ENCODE measurements around the gene SLIT1.

The SLIT1 gene

GRCh38 chr10:97024168-97025073 is 161.3 kb downstream of the SLIT1 start:
- Histone ChIP-seq H3K4me3 (ENCODE audit: severe bottlenecking) (no peak overlapping the region), H3K27ac (ENCODE audit: poor library complexity, severe bottlenecking) (no peak overlapping the region), H3K9me3 (ENCODE audit: severe bottlenecking) (no peaks in the 10 kb centered on the region), H3K4me1 (ENCODE audit: insufficient read depth, poor library complexity, severe bottlenecking) (peaks cover 9% of the 10 kb centered on the region), H3K27me3 (ENCODE audit: insufficient read depth, poor library complexity, severe bottlenecking) (no peaks in the 10 kb centered on the region), H3K36me3 (ENCODE audit: low read depth) (no peaks in the 10 kb centered on the region)
- DNase-seq (ENCODE audit: low spot score) (no peak), ATAC-seq (ENCODE audit: low read depth) (peak; percentile 82)
- TF ChIP-seq CTCF (IDR thresholded peaks at IDR 0.05; ENCODE audit: poor library complexity, severe bottlenecking): no peak

DNA sequence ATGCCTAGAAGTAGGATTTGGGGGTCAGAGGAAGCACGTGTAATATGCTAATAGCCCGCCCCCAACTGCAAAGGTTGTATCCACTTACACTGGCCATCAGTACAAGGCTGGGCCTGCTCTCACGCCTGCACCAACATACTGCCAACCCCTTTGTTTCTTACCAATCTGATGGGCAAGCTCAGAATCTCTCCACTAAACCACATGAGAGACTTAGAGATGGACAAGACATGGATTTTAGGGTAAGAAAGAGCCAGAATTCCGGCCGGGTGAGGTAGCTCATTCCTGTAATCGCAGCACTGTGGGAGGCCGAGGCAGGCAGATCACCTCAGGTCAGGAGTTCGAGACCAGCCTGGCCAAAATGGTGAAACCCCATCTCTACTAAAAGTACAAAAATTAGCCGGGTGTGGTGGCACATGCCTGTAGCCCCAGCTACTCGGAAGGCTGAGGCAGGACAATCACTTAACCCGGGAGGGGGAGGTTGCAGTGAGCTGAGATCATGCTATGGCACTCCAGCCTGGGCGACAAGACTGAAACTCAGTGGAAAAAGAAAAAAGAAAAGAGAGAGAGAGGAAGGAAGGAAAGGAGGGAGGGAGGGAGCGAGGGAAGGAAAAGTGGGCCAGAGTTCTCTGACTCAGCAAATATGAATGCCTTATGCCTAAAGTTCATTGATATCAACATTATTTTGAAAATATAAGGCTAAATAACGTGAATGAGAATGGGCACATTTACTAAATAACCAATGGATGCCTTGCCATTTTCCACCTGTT is 162.2 kb downstream of the SLIT1 start:
- Histone ChIP-seq H3K4me3 (ENCODE audit: severe bottlenecking) (no peak overlapping the region), H3K27me3 (ENCODE audit: insufficient read depth, poor library complexity, severe bottlenecking) (no peaks in the 10 kb centered on the region), H3K27ac (ENCODE audit: poor library complexity, severe bottlenecking) (no peak overlapping the region), H3K9me3 (ENCODE audit: severe bottlenecking) (no peaks in the 10 kb centered on the region), H3K4me1 (ENCODE audit: insufficient read depth, poor library complexity, severe bottlenecking) (peaks cover 9% of the 10 kb centered on the region), H3K36me3 (ENCODE audit: low read depth) (no peaks in the 10 kb centered on the region)
- ATAC-seq (ENCODE audit: low read depth): no peak
- DNase-seq (ENCODE audit: low spot score): no peak
- no peak for TF ChIP-seq CTCF (IDR thresholded peaks at IDR 0.05; ENCODE audit: poor library complexity, severe bottlenecking)

GRCh38 chr10:97022616-97023015 is 163.1 kb downstream of the SLIT1 start:
- TF ChIP-seq CTCF (IDR thresholded peaks at IDR 0.05; ENCODE audit: poor library complexity, severe bottlenecking): no peak
- Histone ChIP-seq H3K27ac (ENCODE audit: poor library complexity, severe bottlenecking) (no peak overlapping the region), H3K4me3 (ENCODE audit: severe bottlenecking) (no peak overlapping the region), H3K9me3 (ENCODE audit: severe bottlenecking) (no peaks in the 10 kb centered on the region), H3K4me1 (ENCODE audit: insufficient read depth, poor library complexity, severe bottlenecking) (peaks cover 9% of the 10 kb centered on the region), H3K27me3 (ENCODE audit: insufficient read depth, poor library complexity, severe bottlenecking) (no peaks in the 10 kb centered on the region), H3K36me3 (ENCODE audit: low read depth) (no peaks in the 10 kb centered on the region)
- DNase-seq (ENCODE audit: low spot score) (no peak), ATAC-seq (ENCODE audit: low read depth) (no peak)

DNA sequence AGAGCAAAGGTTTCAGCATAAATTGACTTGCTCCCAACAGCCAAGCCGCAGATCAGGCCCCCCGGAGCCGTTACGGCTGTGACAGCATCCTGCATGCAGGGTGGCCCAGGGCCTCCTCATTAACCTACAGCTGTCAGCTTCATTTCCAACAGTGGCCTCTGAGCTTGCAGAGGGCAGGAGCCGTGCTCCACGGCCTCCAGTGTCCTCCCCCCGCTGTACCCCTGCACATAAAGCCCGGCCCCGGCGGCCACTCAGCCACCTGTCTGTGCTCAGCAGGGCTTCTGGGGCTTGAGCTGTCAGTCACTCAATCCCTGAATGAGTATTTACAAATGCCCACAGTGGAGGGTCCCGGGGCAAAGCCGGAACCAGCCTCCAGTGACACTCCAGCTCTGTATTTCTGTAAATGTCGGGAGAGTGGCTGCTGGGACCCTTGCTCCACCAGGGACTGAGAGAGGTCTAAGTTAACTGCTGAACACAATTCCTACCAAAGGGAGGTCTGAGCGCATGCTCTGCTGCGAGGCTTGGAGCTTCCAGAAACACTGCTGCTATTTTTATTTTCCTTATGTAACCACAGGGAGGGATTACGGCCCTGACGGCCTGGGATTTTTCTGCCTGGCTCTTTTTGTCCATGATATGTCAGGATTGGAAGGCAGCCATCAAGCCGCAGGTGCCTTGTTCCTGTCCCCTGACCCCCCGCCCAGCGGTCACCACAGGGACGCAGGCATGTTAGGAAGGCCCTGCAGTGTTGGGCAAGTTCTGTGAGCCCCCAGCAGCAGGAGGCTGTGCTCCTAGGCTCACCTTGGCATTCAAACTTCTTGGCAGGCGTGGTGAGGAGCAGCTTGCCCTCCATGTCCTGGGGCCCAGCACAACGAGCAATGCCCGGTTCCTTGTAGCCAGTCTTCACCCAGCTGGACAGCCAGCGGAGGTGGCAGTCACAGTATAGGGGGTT is 165.0 kb downstream of the SLIT1 start:
- peaks cover 9% of the 10 kb centered on the region for H3K4me1 ChIP-seq (ENCODE audit: insufficient read depth, poor library complexity, severe bottlenecking)
- ATAC-seq (ENCODE audit: low read depth) (no peak), DNase-seq (ENCODE audit: low spot score) (no peak)
- H3K27me3 ChIP-seq (ENCODE audit: insufficient read depth, poor library complexity, severe bottlenecking): no peaks in the 10 kb centered on the region
- no peaks in the 10 kb centered on the region for H3K9me3 ChIP-seq (ENCODE audit: severe bottlenecking)
- no peak for TF ChIP-seq CTCF (IDR thresholded peaks at IDR 0.05; ENCODE audit: poor library complexity, severe bottlenecking)
- no peak overlapping the region for H3K27ac ChIP-seq (ENCODE audit: poor library complexity, severe bottlenecking)
- H3K36me3 ChIP-seq (ENCODE audit: low read depth): no peaks in the 10 kb centered on the region
- H3K4me3 ChIP-seq (ENCODE audit: severe bottlenecking): no peak overlapping the region

Data from RWPE2 (cell line).